GM12875 (cell line): ENCODE results near the gene BRD1.

ENCODE experiments used
- H3K4me3 ChIP-seq: one replicate; pipeline ENCODE4 v1.5.1; 2011; ENCODE audit warnings: low read depth, low read length, control low read depth
- TF ChIP-seq, protein P1 (sequence below): IDR thresholded peaks from 2 replicates; pipeline ENCODE4 v1.5.1; 2011; ENCODE audit warnings: low read depth, mild to moderate bottlenecking, control low read depth, inconsistent platforms, low read length, moderate library complexity, borderline replicate concordance; ENCODE audit not compliant: insufficient read depth

Gene BRD1

DNA sequence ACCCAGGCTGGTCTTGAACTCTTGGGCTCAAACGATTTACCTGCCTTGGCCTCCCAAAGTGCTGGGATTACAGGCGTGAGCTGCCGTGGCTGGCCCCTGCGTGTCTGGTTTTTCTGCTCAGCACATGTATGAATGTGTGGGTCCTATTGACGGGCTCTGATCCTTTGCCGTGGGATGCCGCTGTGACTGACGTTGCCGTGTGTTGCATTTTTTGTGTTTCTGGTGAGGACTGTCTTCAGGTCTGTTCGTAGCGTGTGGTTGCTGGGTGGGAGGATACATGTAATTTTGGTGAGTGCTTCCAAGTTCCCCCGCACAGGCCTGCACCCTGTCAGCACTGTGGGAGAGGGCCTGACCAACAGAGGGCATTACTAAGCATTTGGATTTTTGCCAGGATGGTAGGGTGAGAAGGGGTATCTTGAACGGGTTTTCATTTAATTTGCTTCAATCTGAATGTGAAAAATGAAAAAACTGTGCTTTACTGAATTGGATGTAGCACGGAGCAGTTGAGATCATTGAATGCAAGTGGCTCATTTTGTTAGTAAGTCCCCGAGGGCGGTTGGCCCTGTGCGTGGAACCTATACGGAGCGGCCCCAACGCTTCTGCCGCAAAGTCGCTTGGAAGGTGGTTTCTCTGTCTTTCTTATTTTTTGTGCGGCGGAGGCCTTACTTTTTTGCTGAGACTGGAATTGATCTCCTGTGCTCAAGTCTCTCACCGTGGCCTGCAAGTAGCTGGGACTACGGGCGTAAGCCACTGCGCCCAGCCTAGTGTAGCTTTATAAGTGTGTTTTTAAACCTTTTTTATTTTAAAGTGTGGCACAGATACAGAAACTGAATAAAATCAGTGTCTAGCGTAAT is 34.2 kb upstream of the BRD1 start:
- H3K4me3 ChIP-seq = no peak overlapping the region
- TF ChIP-seq, protein P1, sequence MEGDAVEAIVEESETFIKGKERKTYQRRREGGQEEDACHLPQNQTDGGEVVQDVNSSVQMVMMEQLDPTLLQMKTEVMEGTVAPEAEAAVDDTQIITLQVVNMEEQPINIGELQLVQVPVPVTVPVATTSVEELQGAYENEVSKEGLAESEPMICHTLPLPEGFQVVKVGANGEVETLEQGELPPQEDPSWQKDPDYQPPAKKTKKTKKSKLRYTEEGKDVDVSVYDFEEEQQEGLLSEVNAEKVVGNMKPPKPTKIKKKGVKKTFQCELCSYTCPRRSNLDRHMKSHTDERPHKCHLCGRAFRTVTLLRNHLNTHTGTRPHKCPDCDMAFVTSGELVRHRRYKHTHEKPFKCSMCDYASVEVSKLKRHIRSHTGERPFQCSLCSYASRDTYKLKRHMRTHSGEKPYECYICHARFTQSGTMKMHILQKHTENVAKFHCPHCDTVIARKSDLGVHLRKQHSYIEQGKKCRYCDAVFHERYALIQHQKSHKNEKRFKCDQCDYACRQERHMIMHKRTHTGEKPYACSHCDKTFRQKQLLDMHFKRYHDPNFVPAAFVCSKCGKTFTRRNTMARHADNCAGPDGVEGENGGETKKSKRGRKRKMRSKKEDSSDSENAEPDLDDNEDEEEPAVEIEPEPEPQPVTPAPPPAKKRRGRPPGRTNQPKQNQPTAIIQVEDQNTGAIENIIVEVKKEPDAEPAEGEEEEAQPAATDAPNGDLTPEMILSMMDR = no peak

DNA sequence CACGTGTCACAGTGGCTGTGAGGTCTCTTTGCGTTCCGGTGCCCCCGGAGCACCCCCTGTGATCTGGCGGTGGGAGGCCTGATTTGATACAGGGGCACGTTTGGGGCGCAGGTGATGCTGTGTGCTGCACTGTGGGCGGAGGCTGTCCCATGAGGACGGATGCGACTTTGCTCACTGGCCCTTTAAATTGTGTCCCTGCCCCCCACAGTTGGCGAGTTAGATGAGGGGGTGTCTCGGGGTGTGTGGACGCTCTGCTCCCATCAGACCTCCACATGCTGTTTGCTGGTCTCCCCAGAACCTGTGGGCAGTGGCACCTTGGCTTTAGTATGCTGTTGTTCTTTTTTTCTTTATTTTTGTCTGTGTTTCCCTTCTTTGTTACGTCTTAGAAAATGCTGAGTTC is 31.2 kb upstream of the BRD1 start:
- TF ChIP-seq, protein P1 = no peak
- no peak overlapping the region for H3K4me3 ChIP-seq

DNA sequence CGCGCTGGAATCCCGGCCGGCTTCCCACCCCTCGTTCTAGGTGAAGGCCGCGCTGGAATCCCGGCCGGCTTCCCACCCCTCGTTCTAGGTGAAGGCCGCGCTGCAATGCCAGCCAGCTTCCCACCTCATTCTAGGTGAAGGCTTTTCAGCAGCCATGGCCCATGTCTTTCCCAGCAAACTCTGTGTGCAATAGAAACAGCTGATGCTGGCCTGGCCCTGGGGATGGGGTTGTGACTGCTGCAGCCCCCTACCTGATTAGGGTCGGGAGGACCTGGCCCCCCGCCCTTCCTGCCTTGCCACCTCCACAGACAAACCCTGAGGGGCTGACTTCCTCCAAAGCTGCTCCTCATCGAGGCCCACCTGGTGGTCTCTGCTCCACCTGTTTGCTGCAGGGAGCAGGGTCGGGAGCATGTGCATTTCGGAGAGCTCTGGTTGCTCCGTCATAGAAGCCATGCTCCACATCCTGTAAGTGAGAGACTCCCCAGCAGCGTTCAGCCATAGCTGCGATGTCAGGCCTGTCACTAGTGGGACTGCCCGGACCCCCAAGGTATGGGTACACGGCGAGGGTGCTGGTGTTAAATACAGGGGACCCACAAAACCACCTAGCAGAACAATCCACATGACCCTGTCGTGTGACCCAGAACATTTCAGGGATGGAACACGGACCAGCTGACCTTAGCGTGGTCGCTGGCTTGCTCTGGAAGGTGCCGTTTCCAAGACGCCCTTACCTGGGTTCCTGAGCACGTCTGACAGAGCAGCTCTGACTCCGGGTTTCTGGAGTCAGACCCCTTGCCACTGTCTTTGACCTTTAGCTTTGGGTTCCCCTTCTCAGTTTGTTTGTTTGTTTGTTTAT is 29.3 kb upstream of the BRD1 start:
- no peak overlapping the region for H3K4me3 ChIP-seq
- TF ChIP-seq, protein P1 = no peak

DNA sequence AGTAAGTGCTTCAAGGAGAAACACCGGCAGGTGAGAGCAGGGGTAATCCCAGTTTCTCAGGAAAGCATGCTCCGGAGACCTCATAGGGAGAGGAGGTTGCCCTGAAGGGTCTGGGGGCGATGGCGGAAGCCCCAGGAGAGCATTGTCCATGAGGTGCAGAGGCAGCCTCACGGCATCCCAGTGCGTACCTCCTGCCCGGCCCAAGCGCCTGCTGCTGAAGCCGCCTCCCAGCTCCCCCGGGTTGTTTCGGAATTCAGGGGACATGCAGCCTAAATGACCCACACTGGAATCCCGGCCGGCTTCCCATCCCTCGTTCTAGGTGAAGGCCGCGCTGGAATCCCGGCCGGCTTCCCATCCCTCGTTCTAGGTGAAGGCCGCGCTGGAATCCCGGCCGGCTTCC is 28.7 kb upstream of the BRD1 start:
- H3K4me3 ChIP-seq = no peak overlapping the region
- TF ChIP-seq, protein P1 = no peak

DNA sequence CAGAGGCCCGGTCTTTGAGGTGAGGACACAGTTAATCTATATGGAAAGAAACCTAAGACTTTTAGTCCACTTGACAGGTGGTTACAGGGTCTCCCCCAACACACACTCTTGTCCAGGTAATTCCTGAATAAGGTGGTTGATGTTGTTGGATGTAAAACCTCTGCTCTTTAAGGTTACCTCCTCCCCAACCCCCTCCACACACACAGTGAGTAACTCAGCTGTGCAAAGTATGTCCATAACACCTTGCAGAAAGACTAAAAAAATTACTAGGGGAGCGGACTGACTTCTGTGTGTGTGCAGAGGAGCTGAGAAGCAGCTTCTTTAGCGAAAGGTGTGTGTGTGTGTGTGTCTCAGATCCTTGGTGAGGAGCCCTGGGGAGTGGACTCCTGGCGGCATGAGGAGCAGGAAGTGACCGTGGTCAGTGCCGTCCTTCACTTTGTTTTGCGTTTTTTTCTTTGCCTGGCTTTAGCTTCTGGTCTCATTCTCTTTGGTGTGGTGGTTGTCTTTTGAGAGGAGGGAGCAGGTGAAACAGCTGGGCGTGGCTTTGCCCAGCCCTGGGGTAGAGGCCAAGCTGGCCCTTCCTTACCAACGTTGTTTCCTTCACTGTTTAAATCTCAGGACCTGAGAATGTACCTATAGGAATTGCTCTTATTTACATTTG is 27.7 kb upstream of the BRD1 start:
- TF ChIP-seq, protein P1 = no peak
- no peak overlapping the region for H3K4me3 ChIP-seq

DNA sequence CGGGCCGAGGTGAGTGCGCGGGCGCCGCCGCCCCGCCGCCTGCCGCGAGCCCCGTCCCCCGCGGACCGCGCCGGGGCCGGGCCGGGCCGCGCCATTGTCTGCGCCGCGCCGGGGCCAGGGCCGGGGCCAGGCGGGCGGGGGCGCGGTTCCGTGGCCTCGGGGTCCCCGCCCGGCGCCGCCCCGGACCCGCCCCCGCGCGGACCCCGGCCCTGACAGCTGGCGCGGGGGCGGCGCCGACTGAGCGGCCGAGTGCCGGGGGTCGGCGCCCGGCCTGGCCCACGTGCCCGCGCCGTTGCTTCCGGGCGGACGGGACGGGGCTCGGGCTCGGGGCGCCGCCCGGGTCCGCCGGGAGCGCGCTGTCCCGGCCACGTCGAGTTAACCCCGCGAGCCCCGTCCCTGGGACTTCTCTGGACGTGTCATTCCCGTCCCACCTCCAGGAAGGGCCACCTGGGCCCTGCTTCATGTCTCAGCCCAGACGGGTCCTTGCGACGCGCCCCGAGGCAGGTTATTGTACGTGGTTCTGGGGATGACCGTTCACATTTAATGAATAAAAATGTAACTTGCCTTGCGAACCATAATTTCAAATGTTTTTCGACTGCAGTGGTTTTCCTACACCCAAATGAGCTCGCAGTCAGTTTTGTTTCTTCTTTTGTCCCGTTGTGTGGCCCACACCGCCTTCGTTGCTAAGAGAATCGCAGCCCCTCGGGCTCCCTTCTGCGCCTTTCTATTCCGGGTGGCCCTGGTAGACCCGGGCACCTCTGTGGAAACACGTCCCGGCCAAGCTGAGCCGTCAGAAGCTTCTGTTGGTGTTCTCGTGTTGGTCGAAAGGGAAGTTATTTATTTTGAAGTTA is 26.5 kb upstream of the BRD1 start:
- TF ChIP-seq, protein P1 = no peak
- peak overlapping the region; percentile 65 for H3K4me3 ChIP-seq
